NCI-H1417 (cell line): ENCODE data around the gene PNPLA6.
"Not testable (repeated sequence)": the region's sequence is repeated elsewhere in the genome, so short reads cannot be mapped to it uniquely, and the experiment has no call there.

Experiments used
- DNase-seq, 3 experiments: peaks; one replicate each; lab custom pipeline; 2025; lab: John Stamatoyannopoulos, UW

The PNPLA6 gene

DNA sequence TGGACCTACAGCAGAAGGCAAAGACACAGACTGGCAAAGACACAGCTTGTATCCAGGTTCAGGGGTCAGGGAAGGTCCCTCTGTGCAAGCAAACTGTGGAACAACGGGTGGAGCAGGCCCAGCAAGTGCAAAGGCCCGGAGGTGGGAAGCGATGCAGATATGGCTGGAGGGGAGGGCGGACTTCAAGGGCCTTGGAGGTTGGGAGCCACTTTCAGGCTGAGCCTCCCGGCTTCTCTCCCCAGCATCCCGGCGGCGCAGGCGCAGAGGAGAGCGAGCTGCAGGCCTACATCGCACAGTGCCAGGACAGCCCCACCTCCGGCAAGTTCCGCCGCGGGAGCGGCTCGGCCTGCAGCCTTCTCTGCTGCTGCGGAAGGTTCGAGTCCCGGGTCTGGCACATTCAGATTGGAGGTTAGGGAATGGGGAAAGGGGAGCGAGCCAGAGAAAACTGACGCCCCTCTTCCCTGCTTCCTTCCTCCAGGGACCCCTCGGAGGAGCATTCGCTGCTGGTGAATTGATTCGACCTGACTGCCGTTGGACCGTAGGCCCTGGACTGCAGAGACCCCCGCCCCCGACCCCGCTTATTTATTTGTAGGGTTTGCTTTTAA lies 2.1 kb upstream of the PNPLA6 start:
- DNase-seq: peak in 1 of 3 experiments; percentile 18

DNA sequence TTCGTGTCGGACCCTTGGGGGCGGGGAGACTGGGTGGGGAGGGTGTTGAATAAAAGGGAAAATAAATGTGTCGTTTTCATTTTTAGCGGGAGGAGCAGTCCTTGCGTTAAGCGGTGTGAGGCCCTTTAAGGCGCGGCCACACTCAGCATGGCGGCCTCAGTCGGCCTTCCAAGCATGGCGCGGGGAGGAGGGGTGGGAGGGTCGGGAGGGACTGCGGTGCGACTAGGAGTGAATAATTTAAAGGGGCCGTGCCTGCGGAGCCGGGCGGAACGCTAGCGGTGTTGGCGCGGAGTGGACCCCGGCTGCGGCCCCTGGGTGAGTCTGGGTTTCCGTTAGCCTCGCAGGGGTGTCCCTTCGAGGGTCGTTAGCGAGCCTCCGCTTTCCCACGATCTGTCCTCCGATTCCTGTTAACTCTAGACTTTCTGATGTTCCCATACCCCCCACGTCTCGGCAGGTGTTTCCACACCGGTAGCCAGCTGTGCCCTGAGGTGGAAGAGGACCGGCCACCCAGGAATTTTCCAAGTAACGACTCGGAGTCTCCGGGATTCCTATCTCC lies 1.5 kb upstream of the PNPLA6 start:
- DNase-seq: peak; percentile 76 to 92 (median 90)

DNA sequence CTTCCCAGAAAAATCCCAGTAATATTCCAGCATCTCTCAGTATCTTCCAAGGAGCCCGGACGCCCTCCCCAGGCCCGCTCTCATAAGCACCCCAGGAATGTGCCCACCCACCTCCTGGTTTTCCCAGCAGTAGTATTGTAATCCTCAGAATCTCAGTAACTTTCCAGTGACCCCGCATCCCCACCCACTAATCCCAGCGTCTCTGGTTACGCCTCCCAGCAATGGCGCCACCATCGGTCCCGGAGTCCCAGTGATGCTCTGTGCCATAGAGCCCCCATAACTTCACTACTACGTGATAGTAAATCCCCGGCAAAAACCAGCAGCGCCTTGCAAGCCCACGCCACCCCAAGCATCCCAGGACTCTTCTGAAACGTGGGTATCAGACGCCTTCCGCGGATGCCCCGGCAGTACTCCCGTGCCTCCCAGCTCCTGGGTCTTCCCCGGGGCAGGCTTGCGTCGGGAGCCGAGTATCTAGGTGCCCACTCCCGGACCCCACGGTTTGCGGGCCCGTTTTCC lies 928 bp upstream of the PNPLA6 start:
- peak in 2 of 3 experiments; percentile 61 to 69 for DNase-seq

DNA sequence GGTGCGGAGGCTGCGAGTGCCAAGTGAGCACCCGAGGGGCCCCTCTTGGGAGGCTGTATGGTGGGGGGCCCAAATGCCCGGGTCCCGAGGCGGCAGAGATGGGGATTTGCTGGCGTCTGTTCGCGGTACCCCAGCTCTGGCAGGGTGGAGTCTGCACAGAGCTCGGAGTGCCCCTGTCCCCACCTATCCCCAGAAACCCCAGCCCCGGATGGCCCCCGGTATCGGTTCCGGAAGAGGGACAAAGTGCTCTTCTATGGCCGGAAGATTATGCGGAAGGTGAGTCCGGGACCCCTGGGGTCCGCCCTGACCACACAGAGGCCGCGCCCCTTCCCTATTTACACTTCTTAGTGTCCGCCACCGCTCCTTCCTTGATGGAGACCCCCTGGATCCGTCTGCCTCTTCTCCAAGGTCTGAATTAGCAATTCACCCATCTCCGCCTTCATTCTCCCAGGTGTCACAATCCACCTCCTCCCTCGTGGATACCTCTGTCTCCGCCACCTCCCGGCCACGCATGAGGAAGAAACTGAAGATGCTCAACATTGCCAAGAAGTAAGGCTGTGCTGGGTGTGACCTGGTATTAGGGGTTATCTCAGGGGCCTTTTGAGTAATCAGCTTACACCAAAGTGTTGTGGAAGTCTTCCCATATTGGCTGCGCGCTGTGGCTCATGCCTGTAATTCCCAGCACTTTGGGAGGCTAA lies 630 bp downstream of the PNPLA6 start:
- DNase-seq: peak in 1 of 3 experiments; percentile 37

DNA sequence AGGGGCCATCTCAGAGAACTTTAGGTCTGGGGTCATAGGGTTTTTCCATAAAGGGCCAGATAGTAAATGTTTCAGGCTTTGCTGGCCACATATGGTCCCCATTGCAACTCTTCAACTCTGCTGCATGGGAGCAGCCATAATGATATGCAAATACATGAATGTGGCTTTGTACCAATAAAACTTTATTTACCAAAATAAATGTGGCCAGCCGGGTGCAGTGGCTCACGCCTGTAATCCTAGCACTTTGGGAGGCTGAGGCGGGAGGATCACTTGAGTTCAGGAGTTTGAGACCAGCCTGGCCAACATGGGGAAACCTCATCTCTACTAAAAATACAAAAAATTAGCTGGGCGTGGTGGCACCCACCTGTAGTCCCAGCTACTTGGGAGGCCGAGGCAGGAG lies 3.5 kb downstream of the PNPLA6 start:
- DNase-seq: not testable (repeated sequence)

DNA sequence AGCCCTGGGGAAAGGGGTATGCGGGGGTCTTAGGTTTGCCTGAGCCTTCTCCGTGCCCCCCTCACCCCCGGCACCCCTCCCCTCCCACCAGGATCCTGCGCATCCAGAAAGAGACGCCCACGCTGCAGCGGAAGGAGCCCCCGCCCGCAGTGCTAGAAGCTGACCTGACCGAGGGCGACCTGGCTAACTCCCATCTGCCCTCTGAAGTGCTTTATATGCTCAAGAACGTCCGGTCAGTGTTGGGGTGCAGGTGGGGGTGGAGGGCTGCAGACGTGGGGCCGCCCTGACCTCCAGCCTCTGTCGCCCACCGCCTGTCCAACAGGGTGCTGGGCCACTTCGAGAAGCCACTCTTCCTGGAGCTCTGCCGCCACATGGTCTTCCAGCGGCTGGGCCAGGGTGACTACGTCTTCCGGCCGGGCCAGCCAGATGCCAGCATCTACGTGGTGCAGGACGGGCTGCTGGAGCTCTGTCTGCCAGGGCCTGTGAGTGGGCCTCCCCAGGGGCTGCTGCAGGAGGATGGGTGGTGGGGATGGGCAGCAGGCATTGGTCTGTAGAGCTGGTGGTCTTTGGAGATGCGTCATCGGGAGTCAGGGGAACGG lies 4.4 kb downstream of the PNPLA6 start:
- no peak for DNase-seq

DNA sequence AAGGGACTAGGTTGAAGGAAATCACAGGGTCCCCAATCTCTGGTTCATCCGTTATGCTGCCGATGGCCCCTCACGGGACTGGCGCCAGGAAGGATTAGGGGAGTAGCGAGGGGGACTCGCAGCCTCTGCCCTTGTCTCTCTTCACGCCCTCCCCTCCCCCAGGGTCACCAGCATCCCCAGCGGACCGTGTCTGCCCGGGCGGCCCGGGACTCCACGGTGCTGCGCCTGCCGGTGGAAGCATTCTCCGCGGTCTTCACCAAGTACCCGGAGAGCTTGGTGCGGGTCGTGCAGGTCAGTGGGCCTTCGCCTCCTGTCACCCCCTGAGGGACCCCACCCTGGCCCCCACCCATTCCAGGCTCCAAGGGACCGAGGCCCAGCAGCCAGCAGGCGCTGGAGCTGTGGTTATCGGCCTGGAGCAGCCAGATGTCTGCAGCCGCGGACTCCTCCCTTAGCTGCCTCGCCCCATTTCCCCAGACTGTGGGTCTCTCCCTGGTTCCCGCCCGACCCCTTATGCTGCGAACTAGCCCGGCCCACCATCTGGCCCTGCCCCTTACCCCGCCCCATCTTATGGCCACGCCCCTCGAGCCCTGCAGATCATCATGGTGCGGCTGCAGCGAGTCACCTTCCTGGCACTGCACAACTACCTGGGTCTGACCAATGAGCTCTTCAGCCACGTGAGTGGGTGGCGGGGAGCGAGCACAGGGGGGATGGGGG lies 5.4 kb downstream of the PNPLA6 start:
- no peak for DNase-seq

DNA sequence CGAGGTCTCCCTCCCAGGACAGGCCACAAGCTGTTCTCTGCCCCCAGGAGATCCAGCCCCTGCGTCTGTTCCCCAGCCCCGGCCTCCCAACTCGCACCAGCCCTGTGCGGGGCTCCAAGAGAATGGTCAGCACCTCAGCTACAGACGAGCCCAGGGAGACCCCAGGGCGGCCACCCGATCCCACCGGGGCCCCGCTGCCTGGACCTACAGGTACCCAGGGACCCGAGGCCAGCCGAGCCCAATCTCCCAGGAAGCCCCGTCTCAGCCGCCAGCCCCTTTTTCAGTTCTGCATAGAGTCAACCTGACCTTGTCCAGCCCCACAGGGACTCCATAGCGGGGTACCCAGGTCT lies 5.9 kb downstream of the PNPLA6 start:
- DNase-seq: no peak

DNA sequence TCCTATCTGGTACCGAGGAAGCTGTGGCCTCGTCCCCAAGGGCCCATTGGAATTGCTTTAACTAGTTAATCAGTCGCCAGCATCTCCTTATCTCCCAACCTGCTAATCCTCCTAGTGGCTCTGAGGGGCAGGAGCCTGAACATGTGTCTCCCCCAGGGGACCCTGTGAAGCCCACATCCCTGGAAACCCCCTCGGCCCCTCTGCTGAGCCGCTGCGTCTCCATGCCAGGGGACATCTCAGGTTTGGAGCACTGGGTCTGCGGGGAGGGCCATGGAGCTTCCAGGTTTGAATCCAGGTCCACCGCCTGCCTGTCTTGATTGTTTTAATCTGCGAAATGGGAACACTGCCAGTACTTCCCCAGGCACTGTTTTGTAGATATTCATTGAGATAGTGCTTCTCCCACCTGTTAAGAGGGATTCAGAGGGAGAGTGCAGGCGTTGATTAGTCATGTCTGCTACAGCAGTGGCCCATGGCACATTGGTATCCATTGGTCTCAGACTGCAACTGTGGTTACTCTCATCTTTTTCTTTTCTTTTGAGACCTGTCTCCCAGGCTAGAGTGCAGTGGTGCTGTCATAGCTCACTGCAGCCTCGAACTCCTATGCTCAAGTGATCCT lies 6.4 kb downstream of the PNPLA6 start:
- no peak for DNase-seq

DNA sequence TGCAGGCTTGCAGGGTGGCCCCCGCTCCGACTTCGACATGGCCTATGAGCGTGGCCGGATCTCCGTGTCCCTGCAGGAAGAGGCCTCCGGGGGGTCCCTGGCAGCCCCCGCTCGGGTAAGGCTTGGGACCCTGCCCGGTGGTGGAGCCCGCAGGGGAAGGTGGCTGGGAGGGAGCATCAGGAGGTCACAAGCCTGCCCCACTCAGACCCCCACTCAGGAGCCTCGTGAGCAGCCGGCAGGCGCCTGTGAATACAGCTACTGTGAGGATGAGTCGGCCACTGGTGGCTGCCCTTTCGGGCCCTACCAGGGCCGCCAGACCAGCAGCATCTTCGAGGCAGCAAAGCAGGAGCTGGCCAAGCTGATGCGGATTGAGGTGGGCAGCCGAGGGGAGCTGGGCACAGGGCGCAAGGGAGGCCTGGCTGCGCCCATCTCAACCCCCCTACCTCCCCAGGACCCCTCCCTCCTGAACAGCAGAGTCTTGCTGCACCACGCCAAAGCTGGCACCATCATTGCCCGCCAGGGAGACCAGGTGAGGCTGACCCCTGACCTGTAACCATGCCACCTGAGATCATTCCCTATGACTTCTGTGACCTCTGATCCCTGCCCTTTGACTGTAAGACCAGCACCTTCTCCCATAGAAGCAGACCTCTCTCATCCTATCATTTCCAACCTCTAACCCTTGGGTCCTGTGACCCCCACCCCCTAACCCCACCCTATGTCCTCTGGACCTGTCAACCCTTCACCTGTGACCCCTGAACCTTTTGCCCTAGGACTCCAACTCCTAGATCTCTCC lies 7.2 kb downstream of the PNPLA6 start:
- no peak for DNase-seq

DNA sequence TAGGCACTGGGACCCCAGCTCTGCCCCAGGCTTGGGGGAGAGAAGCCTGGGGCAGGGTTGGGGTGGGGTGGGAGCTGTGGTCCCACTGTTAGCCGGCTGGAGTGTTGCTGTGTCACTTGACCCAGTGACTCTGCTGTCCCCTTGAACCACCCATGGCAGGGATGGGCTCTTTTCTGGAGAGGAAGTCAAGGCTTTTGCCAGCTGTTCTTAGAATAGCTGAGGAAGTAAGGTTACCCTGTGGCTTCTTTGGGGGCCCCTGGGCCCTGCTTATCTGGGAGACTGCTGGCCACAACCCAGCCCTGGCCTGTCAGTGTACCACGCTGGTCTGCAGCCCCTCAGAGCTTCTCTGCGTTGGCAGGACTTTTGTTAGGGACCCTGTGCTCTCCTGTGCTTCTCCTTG lies 9.1 kb downstream of the PNPLA6 start:
- no peak for DNase-seq

DNA sequence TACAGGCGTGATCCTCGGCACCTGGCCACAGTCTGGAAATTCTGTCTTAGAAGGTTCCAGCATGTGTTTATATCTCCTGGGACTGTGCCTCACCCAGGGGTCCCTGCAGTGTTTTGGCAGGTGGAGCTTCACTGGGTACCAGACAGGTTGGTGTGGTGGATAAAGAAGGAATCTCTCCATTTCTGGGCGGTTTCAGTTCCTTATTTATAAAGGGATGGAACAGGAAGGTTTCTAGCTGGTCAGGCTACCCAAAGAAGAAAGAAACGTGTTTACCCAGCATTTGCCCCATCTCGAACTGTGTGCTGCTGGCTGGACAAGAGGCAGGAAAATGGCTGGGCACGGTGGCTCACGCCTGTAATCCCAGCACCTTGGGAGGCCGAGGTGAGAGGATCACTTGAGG lies 9.8 kb downstream of the PNPLA6 start:
- DNase-seq: no peak

DNA sequence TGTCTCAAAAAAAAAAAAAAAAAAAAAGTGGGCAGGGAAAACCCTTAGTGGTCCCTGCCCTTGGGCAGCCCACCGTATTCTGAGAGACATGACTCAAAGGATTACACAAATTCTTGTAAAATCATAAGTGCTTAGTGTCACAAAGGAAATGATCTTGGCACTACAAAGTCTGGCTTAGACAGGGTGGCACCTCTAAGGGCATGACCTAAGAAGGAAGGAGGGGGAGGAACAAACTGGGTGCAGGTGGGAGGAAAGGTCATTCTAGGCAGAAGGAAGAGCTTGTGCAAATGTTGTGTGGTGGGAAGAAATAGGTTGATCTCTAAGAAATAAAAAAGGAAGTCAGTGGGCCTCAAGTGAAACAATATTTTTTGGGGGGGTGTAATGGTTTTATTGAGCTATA lies 10.4 kb downstream of the PNPLA6 start:
- DNase-seq: no peak

DNA sequence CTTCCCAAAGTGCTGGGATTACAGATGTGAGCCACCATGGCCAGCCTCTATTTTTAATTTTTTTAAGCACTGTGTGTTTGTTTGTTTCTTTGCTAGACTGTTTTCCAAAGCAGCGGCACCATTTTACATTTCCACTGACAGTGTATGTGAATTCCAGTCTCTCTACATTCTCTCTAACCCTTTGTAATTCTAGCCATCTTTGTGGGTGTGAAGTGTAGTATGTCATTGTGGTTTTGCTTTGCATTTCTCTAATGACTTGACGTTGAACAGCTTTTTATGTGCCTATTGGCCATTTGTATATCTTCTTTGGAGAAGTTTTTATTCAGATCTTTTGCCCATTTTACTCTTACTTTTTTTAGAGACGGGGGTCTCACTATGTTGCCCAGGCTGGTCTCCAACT lies 11.6 kb downstream of the PNPLA6 start:
- DNase-seq: no peak

DNA sequence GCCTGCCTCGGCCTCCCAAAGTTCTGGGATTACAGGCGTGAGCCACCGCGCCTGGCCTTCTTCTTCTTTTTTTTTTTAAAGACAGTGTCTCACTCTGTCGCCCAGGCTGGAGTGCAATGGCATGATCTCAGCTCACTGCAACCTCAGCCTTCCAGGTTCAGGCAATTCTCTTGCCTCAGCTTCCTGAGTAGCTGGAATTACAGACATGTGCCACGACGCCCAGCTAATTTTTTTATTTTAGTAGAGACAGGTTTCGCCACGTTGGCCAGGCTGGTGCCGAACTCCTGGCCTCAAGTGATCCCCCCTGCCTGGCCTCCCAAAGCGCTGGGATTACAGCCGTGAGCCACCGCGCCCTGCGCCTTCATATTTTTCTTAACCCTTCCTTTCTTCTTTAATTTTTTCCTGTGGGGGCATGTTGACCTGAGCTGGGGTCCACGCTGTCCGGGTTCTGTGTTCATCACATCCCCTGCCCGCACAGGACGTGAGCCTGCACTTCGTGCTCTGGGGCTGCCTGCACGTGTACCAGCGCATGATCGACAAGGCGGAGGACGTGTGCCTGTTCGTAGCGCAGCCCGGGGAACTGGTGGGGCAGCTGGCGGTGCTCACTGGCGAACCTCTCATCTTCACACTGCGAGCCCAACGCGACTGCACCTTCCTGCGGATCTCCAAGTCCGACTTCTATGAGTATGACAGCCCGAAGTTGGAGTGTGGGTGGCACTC lies 14.1 kb downstream of the PNPLA6 start:
- DNase-seq: no peak

DNA sequence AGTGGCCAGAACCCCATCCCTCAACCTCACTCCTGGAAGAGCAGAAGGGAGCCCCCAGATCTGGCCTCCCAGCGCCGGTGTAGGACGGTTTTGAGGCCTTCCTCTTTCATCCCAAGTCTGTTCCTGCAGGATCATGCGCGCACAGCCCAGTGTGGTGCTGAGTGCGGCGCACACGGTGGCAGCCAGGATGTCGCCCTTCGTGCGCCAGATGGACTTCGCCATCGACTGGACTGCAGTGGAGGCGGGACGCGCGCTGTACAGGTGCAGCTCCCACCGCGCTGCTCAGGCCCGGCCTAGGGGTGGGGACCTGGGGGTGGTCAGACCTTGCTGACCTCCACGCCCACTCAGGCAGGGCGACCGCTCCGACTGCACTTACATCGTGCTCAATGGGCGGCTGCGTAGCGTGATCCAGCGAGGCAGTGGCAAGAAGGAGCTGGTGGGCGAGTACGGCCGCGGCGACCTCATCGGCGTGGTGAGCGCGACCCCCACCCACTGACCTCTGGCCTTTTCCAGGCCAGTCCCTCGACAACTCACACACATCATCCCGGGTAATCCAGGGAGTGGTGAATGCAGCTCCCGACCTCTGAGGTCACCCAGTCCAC lies 14.8 kb downstream of the PNPLA6 start:
- no peak for DNase-seq

DNA sequence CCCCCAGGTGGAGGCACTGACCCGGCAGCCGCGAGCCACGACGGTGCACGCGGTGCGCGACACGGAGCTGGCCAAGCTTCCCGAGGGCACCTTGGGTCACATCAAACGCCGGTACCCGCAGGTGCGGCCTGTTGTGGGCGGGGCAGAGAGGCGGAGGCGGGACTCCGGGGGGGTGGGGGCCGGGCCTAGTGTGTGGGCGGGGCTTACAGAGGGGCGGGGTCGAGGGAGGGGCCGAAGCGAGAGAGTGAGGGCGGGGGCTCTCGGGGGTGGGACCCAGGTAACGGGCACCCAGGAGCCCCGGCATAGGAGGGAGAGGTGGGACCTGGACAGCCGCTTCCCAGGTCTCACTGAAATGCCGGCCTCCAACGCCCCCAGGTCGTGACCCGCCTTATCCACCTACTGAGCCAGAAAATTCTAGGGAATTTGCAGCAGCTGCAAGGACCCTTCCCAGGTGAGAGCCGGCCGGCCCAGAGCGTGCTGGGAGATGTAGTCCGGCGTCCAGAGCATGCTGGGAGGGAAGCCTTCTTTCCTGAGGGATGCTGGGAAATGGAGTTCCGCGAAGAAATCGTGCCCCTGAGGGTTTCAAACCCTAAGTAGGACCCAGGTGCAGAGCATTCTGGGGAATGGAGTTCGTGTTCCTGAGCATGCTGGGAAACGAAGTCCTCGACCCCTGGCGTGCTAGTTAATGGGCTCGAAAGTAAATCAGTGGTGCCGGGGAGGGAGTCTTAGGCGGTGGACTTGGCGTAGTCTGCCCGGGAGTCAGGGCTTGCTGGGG lies 15.7 kb downstream of the PNPLA6 start:
- DNase-seq: peak; percentile 17 to 86 (median 52)

DNA sequence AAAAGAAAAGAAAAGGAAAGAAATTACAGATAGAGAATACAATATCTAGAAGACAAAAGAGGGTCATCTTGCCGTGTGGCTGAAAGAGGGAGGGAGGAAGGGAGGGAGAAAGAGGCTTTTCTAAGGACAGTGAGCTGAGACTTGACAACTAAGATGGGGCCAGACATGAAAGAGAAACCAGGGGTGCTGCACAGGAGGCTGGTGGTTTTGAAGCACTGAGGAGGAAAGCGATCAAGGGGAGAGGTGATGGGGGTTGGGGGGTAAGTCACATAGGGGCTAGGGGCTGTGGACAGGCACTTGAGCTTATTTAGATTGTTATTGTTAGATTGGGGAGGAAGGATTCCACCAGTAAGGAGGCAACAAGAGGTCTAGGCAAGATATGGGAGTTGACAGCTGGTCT lies 17.3 kb downstream of the PNPLA6 start:
- no peak for DNase-seq

DNA sequence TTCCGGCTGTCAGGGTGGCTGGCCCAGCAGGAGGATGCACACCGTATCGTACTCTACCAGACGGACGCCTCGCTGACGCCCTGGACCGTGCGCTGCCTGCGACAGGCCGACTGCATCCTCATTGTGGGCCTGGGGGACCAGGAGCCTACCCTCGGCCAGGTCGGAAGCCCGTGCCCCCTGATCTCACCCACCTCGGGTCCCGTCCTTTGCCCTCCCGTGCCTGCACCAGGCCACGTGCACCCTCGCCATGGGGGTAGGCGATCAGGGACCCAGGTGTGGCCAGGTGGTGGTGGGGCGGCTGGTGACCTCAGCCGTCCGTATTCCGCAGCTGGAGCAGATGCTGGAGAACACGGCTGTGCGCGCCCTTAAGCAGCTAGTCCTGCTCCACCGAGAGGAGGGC lies 19.0 kb downstream of the PNPLA6 start:
- DNase-seq: no peak
